Astrocyte (in vitro differentiated cells and primary cell): ENCODE data around the gene RAB4A. TPM values are rescaled to one million over a fixed set of nuclear protein-coding genes. Genes with fewer than 3 reads are reported as not detected.

Experiments
- DNase-seq: peaks from one replicate; pipeline ENCODE4 v3.0.0-alpha.2; 2010; ENCODE audit warnings: low read depth
- FAIRE-seq: peaks from 2 replicates; lab custom pipeline; 2011; peaks lifted over from hg19 to GRCh38; lab: Jason Lieb, UNC
- H2AFZ ChIP-seq: 2 replicates; pipeline ENCODE4 v1.6.0; 2012; ENCODE audit warnings: low read depth, low read length, inconsistent platforms
- H3K27ac ChIP-seq: 2 replicates; pipeline ENCODE4 v1.5.1; 2011; ENCODE audit warnings: low read depth, low read length, inconsistent platforms
- H3K27me3 ChIP-seq: 2 replicates; pipeline ENCODE4 v1.6.0; 2011; ENCODE audit warnings: low read length, inconsistent platforms; ENCODE audit not compliant: insufficient read depth
- H3K36me3 ChIP-seq: 2 replicates; pipeline ENCODE4 v1.5.1; 2011; ENCODE audit warnings: low read length, inconsistent platforms; ENCODE audit not compliant: insufficient read depth
- H3K4me1 ChIP-seq: 2 replicates; pipeline ENCODE4 v1.5.1; 2011; ENCODE audit warnings: low read length, inconsistent platforms; ENCODE audit not compliant: insufficient read depth
- H3K4me2 ChIP-seq: 2 replicates; pipeline ENCODE4 v1.6.0; 2012; ENCODE audit warnings: low read length, inconsistent platforms
- H3K4me3 ChIP-seq: 2 replicates; pipeline ENCODE4 v1.5.1; 2011; ENCODE audit warnings: low read depth, mild to moderate bottlenecking, low read length, inconsistent platforms; ENCODE audit not compliant: insufficient read depth
- H3K79me2 ChIP-seq: 2 replicates; pipeline ENCODE4 v1.6.0; 2012; ENCODE audit warnings: mild to moderate bottlenecking, low read length, inconsistent platforms; ENCODE audit not compliant: insufficient read depth
- H3K9ac ChIP-seq: 2 replicates; pipeline ENCODE4 v1.6.0; 2012; ENCODE audit warnings: mild to moderate bottlenecking, low read length, inconsistent platforms
- H3K9me3 ChIP-seq: 2 replicates; pipeline ENCODE4 v1.5.1; 2012; ENCODE audit warnings: low read depth, mild to moderate bottlenecking, low read length, inconsistent platforms; ENCODE audit not compliant: insufficient read depth
- H4K20me1 ChIP-seq: 2 replicates; pipeline ENCODE4 v1.6.0; 2012; ENCODE audit warnings: low read length, inconsistent platforms; ENCODE audit not compliant: insufficient read depth
- H3K27ac Mint-ChIP-seq: one replicate; pipeline ENCODE4 v1.8.0; 2021; ENCODE audit warnings: mild to moderate bottlenecking, mixed read lengths; ENCODE audit not compliant: unreplicated experiment
- H3K27me3 Mint-ChIP-seq: one replicate; pipeline ENCODE4 v1.8.0; 2021; ENCODE audit warnings: low read depth, mixed read lengths; ENCODE audit not compliant: unreplicated experiment
- H3K36me3 Mint-ChIP-seq: one replicate; pipeline ENCODE4 v1.8.0; 2021; ENCODE audit warnings: low read depth, mixed read lengths; ENCODE audit not compliant: unreplicated experiment
- H3K4me1 Mint-ChIP-seq: one replicate; pipeline ENCODE4 v1.8.0; 2021; ENCODE audit warnings: low read depth, mixed read lengths; ENCODE audit not compliant: unreplicated experiment
- H3K4me3 Mint-ChIP-seq: one replicate; pipeline ENCODE4 v1.8.0; 2021; ENCODE audit warnings: mild to moderate bottlenecking, moderate library complexity, mixed read lengths; ENCODE audit not compliant: unreplicated experiment
- H3K9me3 Mint-ChIP-seq: one replicate; pipeline ENCODE4 v1.8.0; 2021; ENCODE audit warnings: mild to moderate bottlenecking, mixed read lengths; ENCODE audit not compliant: unreplicated experiment
- CTCF ChIP-seq: IDR thresholded peaks from 2 replicates; pipeline ENCODE4 v1.5.1; 2011; ENCODE audit warnings: low read depth, mild to moderate bottlenecking, inconsistent platforms, low read length, moderate library complexity; ENCODE audit not compliant: insufficient read depth
- EZH2 ChIP-seq: IDR thresholded peaks from 2 replicates; pipeline ENCODE4 v1.6.1; 2012; ENCODE audit warnings: mild to moderate bottlenecking, low read length, inconsistent platforms; ENCODE audit not compliant: insufficient read depth
- total RNA-seq: library from RNA; stranded (reverse); gene quantifications from 2 replicates; pipeline ENCODE4 v1.2.1, GENCODE V29; 2021

The RAB4A gene
- total RNA-seq, 1 donor from 2014 or later: 58.6 TPM

- no peak overlapping the region for H3K4me3 ChIP-seq
- no peaks in the 10 kb centered on the region for H3K79me2 ChIP-seq
- Mint-ChIP-seq H3K4me3 (no peak overlapping the region), H3K4me1 (peaks cover 13% of the 10 kb centered on the region), H3K27ac (peak overlapping the region; percentile 42), H3K27me3 (peaks cover 2% of the 10 kb centered on the region), H3K9me3 (peaks cover 2% of the 10 kb centered on the region), H3K36me3 (no peaks in the 10 kb centered on the region)
- no peaks in the 10 kb centered on the region for H4K20me1 ChIP-seq
- H3K27ac ChIP-seq: no peak overlapping the region
- H2AFZ ChIP-seq: peak overlapping the region; percentile 21
- no peak overlapping the region for H3K9ac ChIP-seq
- no peaks in the 10 kb centered on the region for H3K9me3 ChIP-seq
- H3K4me1 ChIP-seq: peaks cover 5% of the 10 kb centered on the region
- DNase-seq (peak; percentile 55), FAIRE-seq (no peak)
- TF ChIP-seq CTCF: no peak
- TF ChIP-seq EZH2: no peak
- peaks cover 6% of the 10 kb centered on the region for H3K27me3 ChIP-seq
- H3K4me2 ChIP-seq: peak overlapping the region; percentile 76
- H3K36me3 ChIP-seq: no peaks in the 10 kb centered on the region
Observed at GRCh38 chr1:229253151-229253974, 17.5 kb upstream of the RAB4A start.

DNA sequence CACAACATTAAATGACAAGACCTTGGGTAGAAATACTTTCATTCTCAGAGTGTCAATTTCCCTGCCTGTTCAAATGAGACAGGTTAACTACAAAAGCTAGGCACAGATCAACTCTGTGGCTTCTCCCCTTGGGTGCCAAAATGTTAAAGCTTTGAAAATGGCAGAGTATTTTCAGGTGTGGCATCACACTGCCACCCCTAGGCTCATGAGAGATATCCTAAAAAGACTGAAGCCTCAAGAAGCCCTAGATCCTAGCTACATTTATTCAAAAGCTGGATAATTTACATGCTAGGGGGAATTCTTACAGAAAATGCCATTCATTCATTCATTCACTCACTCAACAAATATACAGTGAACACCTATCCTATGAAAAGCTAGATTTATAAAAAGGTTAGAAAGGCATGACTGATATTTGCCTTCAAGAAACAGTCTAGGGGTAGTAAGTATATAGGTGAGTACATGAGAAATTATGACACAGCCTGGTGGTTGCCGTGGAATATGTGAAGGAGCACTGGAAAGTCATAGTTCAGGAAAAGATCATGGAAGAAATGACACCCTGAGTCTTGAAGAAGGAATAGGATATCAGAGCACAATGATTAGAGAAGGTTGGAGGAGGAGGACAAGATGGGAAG, 15.9 kb upstream of the RAB4A start:
- H3K4me3 Mint-ChIP-seq: no peak overlapping the region
- H2AFZ ChIP-seq: no peak overlapping the region
- no peak overlapping the region for H3K27ac Mint-ChIP-seq
- H3K27me3 ChIP-seq: peaks cover 3% of the 10 kb centered on the region
- H3K9ac ChIP-seq: no peak overlapping the region
- FAIRE-seq (no peak), DNase-seq (no peak)
- H3K36me3 Mint-ChIP-seq: no peaks in the 10 kb centered on the region
- no peaks in the 10 kb centered on the region for H3K79me2 ChIP-seq
- peaks cover 5% of the 10 kb centered on the region for H3K4me1 ChIP-seq
- no peaks in the 10 kb centered on the region for H3K27me3 Mint-ChIP-seq
- no peaks in the 10 kb centered on the region for H4K20me1 ChIP-seq
- no peaks in the 10 kb centered on the region for H3K9me3 ChIP-seq
- H3K27ac ChIP-seq: no peak overlapping the region
- TF ChIP-seq CTCF: no peak
- no peak for TF ChIP-seq EZH2
- peaks cover 16% of the 10 kb centered on the region for H3K4me1 Mint-ChIP-seq
- H3K4me2 ChIP-seq: no peak overlapping the region
- H3K36me3 ChIP-seq: no peaks in the 10 kb centered on the region
- H3K4me3 ChIP-seq: no peak overlapping the region
- peaks cover 2% of the 10 kb centered on the region for H3K9me3 Mint-ChIP-seq
